SH-SY5Y (cell line): ENCODE measurements around the gene HOXC10.

ENCODE experiments used
- GATA2 ChIP-seq: IDR thresholded peaks from 2 replicates; pipeline ENCODE4 v1.6.1; 2011; ENCODE audit warnings: mild to moderate bottlenecking, low read depth, low read length
- GATA3 ChIP-seq: IDR thresholded peaks from 2 replicates; pipeline ENCODE4 v1.6.1; 2011; ENCODE audit warnings: low read depth, mild to moderate bottlenecking, low read length, moderate library complexity

- TF ChIP-seq GATA3 (no peak), GATA2 (no peak)
Measured at GRCh38 chr12:54005853-54006558, 21.1 kb downstream of the HOXC10 start.
